Transverse colon (tissue), 4 donors: Measurements from ENCODE around the gene EIF2AK2. TPM values are rescaled to one million over a fixed set of nuclear protein-coding genes. Genes with fewer than 3 reads are reported as not detected.

Source experiments
- DNase-seq: peaks from one replicate; pipeline ENCODE4 v3.0.0-alpha.2; 2019
- H3K27ac ChIP-seq, 4 donors: fragments of 200-600 bp; sonication (generic); 2 replicates each; pipeline ENCODE4 v1.5.1; 2016 to 2018; ENCODE audit warnings: inconsistent platforms in 4 of 4
- H3K27me3 ChIP-seq: fragments of 200-600 bp; sonication (generic); 2 replicates; pipeline ENCODE4 v1.5.1; 2017; ENCODE audit warnings: inconsistent platforms
- H3K36me3 ChIP-seq, 4 donors: fragments of 200-600 bp; sonication (generic); 2 replicates each; pipeline ENCODE4 v1.5.1; 2017 to 2019; ENCODE audit warnings: inconsistent platforms in 4 of 4
- H3K4me1 ChIP-seq, 4 donors: fragments of 200-600 bp; sonication (generic); 2 replicates each; pipeline ENCODE4 v1.5.1; 2017 to 2020; ENCODE audit warnings: inconsistent platforms in 4 of 4
- H3K4me3 ChIP-seq, 4 donors: fragments of 200-600 bp; sonication (generic); 1 replicate in 1 of 4; 2 replicates in 3 of 4; pipeline versions ENCODE4 v1.5.1 to v1.6.1; 2017 to 2019; ENCODE audit warnings: inconsistent platforms in 4 of 4
- H3K9me3 ChIP-seq, 2 donors: fragments of 200-600 bp; sonication (generic); 2 replicates each; pipeline ENCODE4 v1.5.1; 2017 to 2019; ENCODE audit warnings: inconsistent platforms in 2 of 2
- CTCF ChIP-seq, 5 experiments: fragments of 200-600 bp in 3 of 5; fragments of 450-650 bp in 2 of 5; sonication (generic) in 3 of 5; IDR thresholded peaks; 1 replicate in 2 of 5; 2 replicates in 3 of 5; pipeline ENCODE4 v1.5.1; 2016 to 2017; ENCODE audit warnings: antibody characterized with exemption in 5 of 5, inconsistent platforms in 3 of 5, mild to moderate bottlenecking in 2 of 5, moderate library complexity in 1 of 5
- EP300 ChIP-seq: sonication (generic); formaldehyde crosslinking; IDR thresholded peaks from one replicate; pipeline ENCODE4 v1.6.1; 2017; ENCODE audit warnings: antibody characterized with exemption, low read depth
- POLR2A ChIP-seq: fragments of 450-650 bp; IDR thresholded peaks from one replicate; pipeline ENCODE4 v1.6.1; 2016; ENCODE audit warnings: antibody characterized with exemption, mild to moderate bottlenecking, moderate library complexity
- POLR2AphosphoS5 ChIP-seq, 3 donors: sonication (generic); formaldehyde crosslinking; IDR thresholded peaks; one replicate each; pipeline ENCODE4 v1.6.1; 2016; ENCODE audit warnings: antibody characterized with exemption in 3 of 3
- WGBS, 2 donors: methylation state at CpG; one replicate each; pipeline ENCODE4 v1.1.5; 2018; ENCODE audit warnings: low coverage in 1 of 2; 5-methylcytosine and 5-hydroxymethylcytosine counted together
- in situ Hi-C, 4 donors: fragments of 200-750 bp; cut with MboI; loops; one replicate each; pipeline versions ENCODE4 v1.15.0 to v1.15.1; 2017; ENCODE audit warnings: low sequenced_read_pairs in 3 of 4, low pct_ligation_motif_present in 1 of 4, low pct_unique_long_range_greater_than_20kb in 1 of 4
- intact Hi-C: fragments of 100-400 bp; cut with DNase I; formaldehyde crosslinking; loops from one replicate; pipeline ENCODE4 v1.15.1; 2023; ENCODE audit warnings: low total_unique reads
- total RNA-seq, 4 donors: library from RNA; depleted of rRNA; stranded (reverse); fragments of >200 nt; gene quantifications; one replicate each; pipeline ENCODE4 v1.1.0, GENCODE V29; 2016

EIF2AK2 gene
- total RNA-seq, 4 donors from 2014 or later: 19.5 to 63.2 (median 25.8) TPM

- intact Hi-C loops (no loop called here), in situ Hi-C loops (no loop called here)
- no peaks in the 10 kb centered on the region for H3K36me3 ChIP-seq
- H3K27ac ChIP-seq: no peak overlapping the region
- no peaks in the 10 kb centered on the region for H3K27me3 ChIP-seq
- peaks cover 3 to 10% (median 8%) of the 10 kb centered on the region in 4 donors for H3K4me1 ChIP-seq
- WGBS, 2 donors: 89% methylated on average over 1 of the region's 1 CpG
- TF ChIP-seq CTCF (IDR thresholded peaks at IDR 0.05) (no peak), POLR2AphosphoS5 (IDR thresholded peaks at IDR 0.05) (no peak), POLR2A (no peak), EP300 (no peak)
- DNase-seq: no peak
- no peak overlapping the region for H3K4me3 ChIP-seq
- H3K9me3 ChIP-seq: no peaks in the 10 kb centered on the region
These were observed 35.8 kb upstream of the EIF2AK2 start for GRCh38 chr2:37192551-37192950.

GRCh38 chr2:37191747-37192146 is 35.0 kb upstream of the EIF2AK2 start:
- TF ChIP-seq EP300 (no peak), CTCF (IDR thresholded peaks at IDR 0.05) (no peak), POLR2AphosphoS5 (IDR thresholded peaks at IDR 0.05) (no peak), POLR2A (no peak)
- 79% methylated on average over 6 of the region's 6 CpGs; no CpG with 5 or more reads in 1 of the 2 donors for WGBS, 2 donors
- Histone ChIP-seq H3K4me3 (no peak overlapping the region), H3K4me1 (peaks cover 0 to 4% (median 2%) of the 10 kb centered on the region in 4 donors), H3K9me3 (no peaks in the 10 kb centered on the region), H3K36me3 (no peaks in the 10 kb centered on the region), H3K27me3 (no peaks in the 10 kb centered on the region), H3K27ac (no peak overlapping the region)
- no peak for DNase-seq
- intact Hi-C loops: no loop called here
- in situ Hi-C loops: no loop called here

- Histone ChIP-seq H3K36me3 (no peaks in the 10 kb centered on the region), H3K9me3 (no peaks in the 10 kb centered on the region), H3K27ac (no peak overlapping the region), H3K27me3 (no peaks in the 10 kb centered on the region), H3K4me3 (no peak overlapping the region), H3K4me1 (peaks cover 0 to 4% (median 2%) of the 10 kb centered on the region in 4 donors)
- intact Hi-C loops (no loop called here), in situ Hi-C loops (no loop called here)
- no peak for DNase-seq
- TF ChIP-seq POLR2AphosphoS5 (IDR thresholded peaks at IDR 0.05): no peak
- no peak for TF ChIP-seq POLR2A
- no peak for TF ChIP-seq EP300
- TF ChIP-seq CTCF (IDR thresholded peaks at IDR 0.05): no peak
- WGBS, 2 donors: 69 to 79% methylated on average over 2 to 4 of the region's 4 CpGs
These were observed 34.5 kb upstream of the EIF2AK2 start for GRCh38 chr2:37191253-37191652.

- in situ Hi-C loops (no loop called here), intact Hi-C loops (no loop called here)
- Histone ChIP-seq H3K9me3 (no peaks in the 10 kb centered on the region), H3K4me3 (no peak overlapping the region), H3K36me3 (no peaks in the 10 kb centered on the region), H3K27ac (no peak overlapping the region), H3K27me3 (no peaks in the 10 kb centered on the region), H3K4me1 (no peaks in the 10 kb centered on the region)
- WGBS, 2 donors: 70 to 87% methylated on average over 2 to 4 of the region's 4 CpGs
- no peak for DNase-seq
- no peak for TF ChIP-seq POLR2AphosphoS5 (IDR thresholded peaks at IDR 0.05)
These were observed 33.5 kb upstream of the EIF2AK2 start for GRCh38 chr2:37190290-37190689.

GRCh38 chr2:37189452-37190153 is 32.8 kb upstream of the EIF2AK2 start:
- Histone ChIP-seq H3K4me3 (no peak overlapping the region), H3K36me3 (no peaks in the 10 kb centered on the region), H3K4me1 (no peaks in the 10 kb centered on the region), H3K9me3 (no peaks in the 10 kb centered on the region), H3K27ac (no peak overlapping the region), H3K27me3 (no peaks in the 10 kb centered on the region)
- TF ChIP-seq CTCF (IDR thresholded peaks at IDR 0.05) (no peak), POLR2A (no peak), POLR2AphosphoS5 (IDR thresholded peaks at IDR 0.05) (no peak), EP300 (no peak)
- in situ Hi-C loops: no loop called here
- intact Hi-C loops: no loop called here
- 71 to 80% methylated on average over 5 to 6 of the region's 6 CpGs for WGBS, 2 donors
- DNase-seq: no peak
